Muscle of leg (tissue), 11 donors: Measurements from ENCODE around the gene MAPK4. TPM values are rescaled to one million over a fixed set of nuclear protein-coding genes. Genes with fewer than 3 reads are reported as not detected.

ENCODE experiments used
- DNase-seq: peaks from one replicate; pipeline ENCODE4 v3.0.0; 2013
- H3K27ac ChIP-seq: one replicate; pipeline ENCODE4 v1.5.1; 2013; ENCODE audit warnings: mild to moderate bottlenecking, low read length, control low read depth
- H3K27me3 ChIP-seq: one replicate; pipeline ENCODE4 v1.6.1; 2013; ENCODE audit warnings: low read length; ENCODE audit not compliant: control insufficient read depth, insufficient read depth
- H3K36me3 ChIP-seq: one replicate; pipeline ENCODE4 v1.6.1; 2013; ENCODE audit warnings: low read length; ENCODE audit not compliant: control insufficient read depth, insufficient read depth
- H3K4me1 ChIP-seq: one replicate; pipeline ENCODE4 v1.6.1; 2013; ENCODE audit warnings: low read length; ENCODE audit not compliant: control insufficient read depth, insufficient read depth
- H3K4me3 ChIP-seq: one replicate; pipeline ENCODE4 v1.5.1; 2013; ENCODE audit warnings: low read length, control low read depth
- H3K9me3 ChIP-seq: replicated peaks from 2 replicates; pipeline ENCODE4 v1.6.1; 2013; ENCODE audit warnings: low read depth, low read length; ENCODE audit not compliant: control insufficient read depth
- WGBS: methylation state at CpG from one replicate; pipeline ENCODE4 v1.1.5; 2013; ENCODE audit warnings: missing lambda C conversion rate; ENCODE audit not compliant: insufficient coverage; 5-methylcytosine and 5-hydroxymethylcytosine counted together
- polyA plus RNA-seq, 8 donors: library from polyadenylated mRNA; unstranded; fragments of 120-200 nt; gene quantifications; one replicate each; pipeline versions ENCODE4 v1.2.1 to v1.2.3, GENCODE V29; 2013; ENCODE audit warnings: inconsistent platforms in 1 of 8, low replicate concordance in 1 of 8; ENCODE audit not compliant: insufficient read length in 8 of 8, insufficient read depth in 1 of 8
- total RNA-seq: library from RNA; stranded (reverse); fragments of 120-200 nt; gene quantifications from one replicate; pipeline ENCODE4 v1.2.4, GENCODE V29; 2013

MAPK4 gene
- total and polyA plus RNA-seq, 9 donors: 4.2 to 9.6 (median 4.8) TPM

- WGBS: 54% methylated on average over 2 of the region's 3 CpGs
- Histone ChIP-seq H3K27me3 (no peaks in the 10 kb centered on the region), H3K4me1 (peaks cover 7% of the 10 kb centered on the region), H3K9me3 (no peaks in the 10 kb centered on the region), H3K27ac (no peak overlapping the region), H3K4me3 (no peak overlapping the region), H3K36me3 (no peaks in the 10 kb centered on the region)
- DNase-seq: no peak
Measured at GRCh38 chr18:50622320-50622719, 62.4 kb downstream of the MAPK4 start.

GRCh38 chr18:50622865-50623393 is 63.0 kb downstream of the MAPK4 start:
- DNase-seq: no peak
- H3K4me1 ChIP-seq: peaks cover 14% of the 10 kb centered on the region
- H3K9me3 ChIP-seq: no peaks in the 10 kb centered on the region
- no peaks in the 10 kb centered on the region for H3K36me3 ChIP-seq
- no peaks in the 10 kb centered on the region for H3K27me3 ChIP-seq
- H3K27ac ChIP-seq: no peak overlapping the region
- 0% methylated on average over 1 of the region's 7 CpGs for WGBS
- no peak overlapping the region for H3K4me3 ChIP-seq

- no peak overlapping the region for H3K27ac ChIP-seq
- peaks cover 18% of the 10 kb centered on the region for H3K4me1 ChIP-seq
- 26% methylated on average over 3 of the region's 4 CpGs for WGBS
- no peak for DNase-seq
- no peaks in the 10 kb centered on the region for H3K27me3 ChIP-seq
- no peak overlapping the region for H3K4me3 ChIP-seq
- no peaks in the 10 kb centered on the region for H3K36me3 ChIP-seq
- no peaks in the 10 kb centered on the region for H3K9me3 ChIP-seq
Measured at GRCh38 chr18:50623694-50624352, 63.9 kb downstream of the MAPK4 start.

GRCh38 chr18:50624981-50625380 is 65.1 kb downstream of the MAPK4 start:
- Histone ChIP-seq H3K36me3 (no peaks in the 10 kb centered on the region), H3K9me3 (no peaks in the 10 kb centered on the region), H3K4me3 (no peak overlapping the region), H3K27me3 (no peaks in the 10 kb centered on the region), H3K4me1 (peaks cover 23% of the 10 kb centered on the region), H3K27ac (no peak overlapping the region)
- WGBS: 93% methylated on average over 3 of the region's 3 CpGs
- DNase-seq: no peak

GRCh38 chr18:50626317-50626716 is 66.4 kb downstream of the MAPK4 start:
- H3K4me3 ChIP-seq: no peak overlapping the region
- H3K27ac ChIP-seq: no peak overlapping the region
- H3K4me1 ChIP-seq: peaks cover 23% of the 10 kb centered on the region
- WGBS: 92% methylated on average over 10 of the region's 10 CpGs
- no peaks in the 10 kb centered on the region for H3K36me3 ChIP-seq
- H3K9me3 ChIP-seq: no peaks in the 10 kb centered on the region
- DNase-seq: no peak
- H3K27me3 ChIP-seq: no peaks in the 10 kb centered on the region

- Histone ChIP-seq H3K27ac (no peak overlapping the region), H3K4me3 (no peak overlapping the region), H3K9me3 (no peaks in the 10 kb centered on the region), H3K36me3 (no peaks in the 10 kb centered on the region), H3K27me3 (no peaks in the 10 kb centered on the region), H3K4me1 (peaks cover 27% of the 10 kb centered on the region)
- DNase-seq: no peak
- 64% methylated on average over 11 of the region's 16 CpGs for WGBS
Measured at GRCh38 chr18:50627594-50628532, 68.0 kb downstream of the MAPK4 start.

GRCh38 chr18:50628533-50628905 is 68.6 kb downstream of the MAPK4 start:
- no peaks in the 10 kb centered on the region for H3K9me3 ChIP-seq
- peaks cover 27% of the 10 kb centered on the region for H3K4me1 ChIP-seq
- 60% methylated on average over 1 of the region's 2 CpGs for WGBS
- H3K27ac ChIP-seq: no peak overlapping the region
- H3K36me3 ChIP-seq: no peaks in the 10 kb centered on the region
- H3K4me3 ChIP-seq: no peak overlapping the region
- no peak for DNase-seq
- no peaks in the 10 kb centered on the region for H3K27me3 ChIP-seq

GRCh38 chr18:50629148-50629631 is 69.3 kb downstream of the MAPK4 start:
- no peaks in the 10 kb centered on the region for H3K9me3 ChIP-seq
- no peaks in the 10 kb centered on the region for H3K36me3 ChIP-seq
- no peaks in the 10 kb centered on the region for H3K27me3 ChIP-seq
- no peak overlapping the region for H3K4me3 ChIP-seq
- no peak overlapping the region for H3K27ac ChIP-seq
- WGBS: 40% methylated on average over 5 of the region's 5 CpGs
- DNase-seq: no peak
- peaks cover 27% of the 10 kb centered on the region for H3K4me1 ChIP-seq

GRCh38 chr18:50630895-50631294 is 71.0 kb downstream of the MAPK4 start:
- no peaks in the 10 kb centered on the region for H3K27me3 ChIP-seq
- H3K27ac ChIP-seq: no peak overlapping the region
- H3K4me3 ChIP-seq: no peak overlapping the region
- no peak for DNase-seq
- 65% methylated on average over 8 of the region's 8 CpGs for WGBS
- peaks cover 25% of the 10 kb centered on the region for H3K4me1 ChIP-seq
- H3K36me3 ChIP-seq: no peaks in the 10 kb centered on the region
- no peaks in the 10 kb centered on the region for H3K9me3 ChIP-seq

- no peak overlapping the region for H3K27ac ChIP-seq
- peaks cover 14% of the 10 kb centered on the region for H3K4me1 ChIP-seq
- H3K4me3 ChIP-seq: no peak overlapping the region
- no peaks in the 10 kb centered on the region for H3K36me3 ChIP-seq
- 87% methylated on average over 5 of the region's 8 CpGs for WGBS
- no peaks in the 10 kb centered on the region for H3K9me3 ChIP-seq
- DNase-seq: no peak
- no peaks in the 10 kb centered on the region for H3K27me3 ChIP-seq
Measured at GRCh38 chr18:50632895-50633515, 73.1 kb downstream of the MAPK4 start.
